A549 (cell line): ENCODE results near the gene LIN7A.

Experiments
- CEBPB ChIP-seq, 2 experiments: fragments of >200 bp in 1 of 2; sonication (Bioruptor Twin) in 1 of 2; formaldehyde crosslinking in 1 of 2; IDR thresholded peaks; 2 replicates each; pipeline ENCODE4 v1.6.1; 2012 to 2016
- ESRRA ChIP-seq: fragments of 150-350 bp; IDR thresholded peaks from 2 replicates; pipeline ENCODE4 v1.6.1; 2014; ENCODE audit warnings: mild to moderate bottlenecking, low read length, borderline replicate concordance
- JUNB ChIP-seq: fragments of >200 bp; sonication (Bioruptor Twin); formaldehyde crosslinking; IDR thresholded peaks from 2 replicates; pipeline ENCODE4 v1.6.1; 2016
- PHF8 ChIP-seq: fragments of 200-600 bp; sonication (generic); IDR thresholded peaks from 2 replicates; pipeline ENCODE4 v1.6.1; 2016; ENCODE audit warnings: low read depth, mild to moderate bottlenecking, antibody characterized with exemption, moderate library complexity, borderline replicate concordance
- POLR2A ChIP-seq: IDR thresholded peaks from 2 replicates; pipeline ENCODE4 v1.6.1; 2012; ENCODE audit warnings: mild to moderate bottlenecking, low read length
- SMC3 ChIP-seq: fragments of >200 bp; sonication (Bioruptor Twin); formaldehyde crosslinking; IDR thresholded peaks from 3 replicates; pipeline ENCODE4 v1.6.1; 2018; ENCODE audit warnings: inconsistent platforms
- TP53 ChIP-seq: fragments of 250-450 bp; sonication (Bioruptor Pico); IDR thresholded peaks from 2 replicates; pipeline ENCODE4 v1.5.0; 2021; ENCODE audit warnings: mild to moderate bottlenecking, moderate library complexity
- TF ChIP-seq, protein P1 (sequence below): fragments of >200 bp; sonication (Bioruptor Twin); formaldehyde crosslinking; IDR thresholded peaks from 3 replicates; pipeline ENCODE4 v1.5.1; 2016

DNA sequence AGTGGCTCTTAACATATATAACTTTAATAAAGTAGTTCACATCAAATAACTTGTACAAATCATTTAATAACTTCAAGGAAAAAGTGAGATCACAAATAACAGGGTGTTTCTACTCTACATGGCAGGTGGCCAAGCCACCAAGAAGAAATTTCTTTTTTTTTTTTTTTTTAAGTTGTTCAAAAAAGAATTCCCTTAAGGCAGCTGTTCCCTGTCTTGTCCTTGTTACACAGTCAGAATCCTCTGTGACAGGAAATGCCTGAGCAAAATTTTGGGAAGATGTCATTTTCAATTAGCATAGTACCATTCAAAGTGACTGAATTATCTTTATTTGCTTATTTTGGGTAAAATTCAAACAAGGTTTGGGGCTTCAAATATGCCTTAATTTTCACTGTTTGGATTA is 79.4 kb downstream of the LIN7A start:
- no peak for TF ChIP-seq SMC3
- TF ChIP-seq ESRRA = no peak
- TF ChIP-seq POLR2A = no peak
- TF ChIP-seq, protein P1, sequence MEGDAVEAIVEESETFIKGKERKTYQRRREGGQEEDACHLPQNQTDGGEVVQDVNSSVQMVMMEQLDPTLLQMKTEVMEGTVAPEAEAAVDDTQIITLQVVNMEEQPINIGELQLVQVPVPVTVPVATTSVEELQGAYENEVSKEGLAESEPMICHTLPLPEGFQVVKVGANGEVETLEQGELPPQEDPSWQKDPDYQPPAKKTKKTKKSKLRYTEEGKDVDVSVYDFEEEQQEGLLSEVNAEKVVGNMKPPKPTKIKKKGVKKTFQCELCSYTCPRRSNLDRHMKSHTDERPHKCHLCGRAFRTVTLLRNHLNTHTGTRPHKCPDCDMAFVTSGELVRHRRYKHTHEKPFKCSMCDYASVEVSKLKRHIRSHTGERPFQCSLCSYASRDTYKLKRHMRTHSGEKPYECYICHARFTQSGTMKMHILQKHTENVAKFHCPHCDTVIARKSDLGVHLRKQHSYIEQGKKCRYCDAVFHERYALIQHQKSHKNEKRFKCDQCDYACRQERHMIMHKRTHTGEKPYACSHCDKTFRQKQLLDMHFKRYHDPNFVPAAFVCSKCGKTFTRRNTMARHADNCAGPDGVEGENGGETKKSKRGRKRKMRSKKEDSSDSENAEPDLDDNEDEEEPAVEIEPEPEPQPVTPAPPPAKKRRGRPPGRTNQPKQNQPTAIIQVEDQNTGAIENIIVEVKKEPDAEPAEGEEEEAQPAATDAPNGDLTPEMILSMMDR = no peak
- TF ChIP-seq TP53 (CRISPR knock-in tag) = no peak
- no peak for TF ChIP-seq JUNB
- no peak for TF ChIP-seq CEBPB (IDR thresholded peaks at IDR 0.05)
- no peak for TF ChIP-seq PHF8
